ENCODE results near the gene MTA2. TPM values are rescaled to one million over a fixed set of nuclear protein-coding genes. Genes with fewer than 3 reads are reported as not detected.

MTA2 gene
- total RNA-seq, 2 experiments from 2014 or later: 191 to 197 TPM

DNA sequence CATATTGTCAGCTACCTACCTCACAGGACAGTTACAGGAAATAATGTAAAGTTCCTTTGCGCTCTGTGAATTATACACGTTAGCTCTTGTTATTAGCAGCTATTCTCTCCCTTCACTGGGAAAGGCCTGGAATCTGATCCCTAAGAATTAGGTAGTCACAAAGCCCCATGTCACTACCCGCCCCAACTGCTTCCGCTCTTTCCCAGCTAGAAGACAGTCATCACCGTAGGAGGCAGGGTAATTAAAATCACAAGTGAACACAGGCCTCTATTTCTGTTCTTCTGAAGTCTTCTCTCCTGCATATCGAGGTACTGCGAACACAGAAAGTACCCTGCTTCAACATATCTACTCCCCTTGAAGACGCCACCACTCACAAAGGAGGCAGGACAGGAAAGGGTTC is 42.5 kb downstream of the MTA2 start:
- no peak overlapping the region for H3K4me3 Mint-ChIP-seq
- CTCF ChIA-PET: interaction anchor here (0.6 to 6.1 kb wide), 5 partner anchors 7 to 164 kb away, joined by 3 to 61 read pairs (median 11); partner anchors contain the start of gene EEF1G
- no peaks in the 10 kb centered on the region for H3K9me3 Mint-ChIP-seq
- DNase-seq: no peak
- no peaks in the 10 kb centered on the region for H3K27me3 Mint-ChIP-seq (ENCODE audit: low read depth)
- H3K27ac Mint-ChIP-seq: peak overlapping the region; percentile 82
- intact Hi-C loops (cut with micrococcal nuclease): loop anchor here (5.0 to 10.0 kb wide), 3 partner anchors 172 to 1126 kb away; partner anchors contain the start of genes FTH1 and RTN3
- H3K4me1 Mint-ChIP-seq (ENCODE audit: low read depth): peaks cover 80% of the 10 kb centered on the region
- H3K36me3 Mint-ChIP-seq (ENCODE audit: low read depth): peaks cover 58% of the 10 kb centered on the region

GRCh38 chr11:62558669-62559068 is 43.0 kb downstream of the MTA2 start:
- CTCF ChIA-PET: interaction anchor here (2.1 to 6.1 kb wide), 5 partner anchors 8 to 164 kb away, joined by 8 to 61 read pairs (median 12); no protein-coding TSS in a partner anchor
- intact Hi-C loops (cut with micrococcal nuclease): loop anchor here (5.0 to 10.0 kb wide), 3 partner anchors 171 to 1126 kb away; partner anchors contain the start of genes FTH1 and RTN3
- peaks cover 54% of the 10 kb centered on the region for H3K36me3 Mint-ChIP-seq (ENCODE audit: low read depth)
- H3K4me3 Mint-ChIP-seq: no peak overlapping the region
- H3K27me3 Mint-ChIP-seq (ENCODE audit: low read depth): no peaks in the 10 kb centered on the region
- H3K27ac Mint-ChIP-seq: peak overlapping the region; percentile 82
- no peak for DNase-seq
- H3K4me1 Mint-ChIP-seq (ENCODE audit: low read depth): peaks cover 82% of the 10 kb centered on the region
- no peaks in the 10 kb centered on the region for H3K9me3 Mint-ChIP-seq

DNA sequence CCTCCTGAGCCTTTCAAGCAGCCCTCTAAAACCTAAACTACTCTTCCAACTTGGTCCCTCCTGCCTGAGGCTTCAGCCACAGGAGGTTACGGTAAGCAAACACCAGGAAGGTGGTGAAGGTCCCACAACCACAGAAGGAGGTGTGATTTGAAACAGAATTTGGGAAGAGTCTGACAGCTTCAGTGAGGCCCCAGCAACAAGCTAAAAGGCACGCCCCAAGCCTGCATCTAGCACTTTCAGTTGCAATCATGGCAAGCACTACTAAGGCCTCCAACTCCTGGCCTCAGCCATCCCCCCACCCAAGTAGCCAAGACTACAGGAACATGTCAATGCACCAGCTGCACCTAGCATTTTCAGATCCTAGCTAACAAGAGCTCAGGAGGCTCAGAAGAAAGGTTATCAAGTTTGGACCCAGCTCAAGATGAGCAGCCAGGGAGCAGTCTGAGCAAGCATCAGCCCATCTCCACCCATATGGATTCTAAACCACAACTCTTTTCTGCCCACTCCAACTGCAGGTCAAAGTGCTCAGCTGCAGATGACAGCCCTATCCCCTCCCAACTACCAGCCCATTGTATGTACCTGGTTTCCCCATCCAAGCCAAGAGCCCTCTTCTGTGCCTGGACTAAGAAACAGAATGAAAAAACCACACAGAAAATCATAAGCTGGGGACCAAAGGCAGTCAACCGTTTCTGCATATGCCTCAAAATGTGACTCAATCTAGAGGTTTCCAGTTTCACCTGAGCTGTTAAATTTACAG is 44.6 kb downstream of the MTA2 start:
- H3K27ac Mint-ChIP-seq: peak overlapping the region; percentile 96
- H3K4me1 Mint-ChIP-seq (ENCODE audit: low read depth): peaks cover 93% of the 10 kb centered on the region
- H3K27me3 Mint-ChIP-seq (ENCODE audit: low read depth): no peaks in the 10 kb centered on the region
- intact Hi-C loops (cut with micrococcal nuclease): loop anchor here (2.0 to 10.0 kb wide), 5 partner anchors 14 to 1128 kb away; partner anchors contain the start of genes FTH1 and RTN3
- peak; percentile 83 for DNase-seq
- peak overlapping the region; percentile 41 for H3K4me3 Mint-ChIP-seq
- H3K9me3 Mint-ChIP-seq: peaks cover 1% of the 10 kb centered on the region
- H3K36me3 Mint-ChIP-seq (ENCODE audit: low read depth): peaks cover 45% of the 10 kb centered on the region
- CTCF ChIA-PET: interaction anchor here (0.7 to 6.1 kb wide), 13 partner anchors 10 to 162 kb away, joined by 3 to 61 read pairs (median 5); partner anchors contain the start of genes AHNAK, EEF1G and TUT1

GRCh38 chr11:62556108-62556874 is 45.4 kb downstream of the MTA2 start:
- H3K36me3 Mint-ChIP-seq (ENCODE audit: low read depth): peaks cover 40% of the 10 kb centered on the region
- intact Hi-C loops (cut with micrococcal nuclease): loop anchor here (2.0 to 10.0 kb wide), 5 partner anchors 13 to 1129 kb away; partner anchors contain the start of genes FTH1 and RTN3
- H3K4me3 Mint-ChIP-seq: peak overlapping the region; percentile 41
- H3K27me3 Mint-ChIP-seq (ENCODE audit: low read depth): no peaks in the 10 kb centered on the region
- peaks cover 1% of the 10 kb centered on the region for H3K9me3 Mint-ChIP-seq
- peak; percentile 93 for DNase-seq
- peak overlapping the region; percentile 96 for H3K27ac Mint-ChIP-seq
- H3K4me1 Mint-ChIP-seq (ENCODE audit: low read depth): peaks cover 95% of the 10 kb centered on the region
- CTCF ChIA-PET: interaction anchor here (0.8 to 6.1 kb wide), 11 partner anchors 9 to 161 kb away, joined by 3 to 61 read pairs (median 10); partner anchors contain the start of genes AHNAK and TUT1

GRCh38 chr11:62555464-62556107 is 46.1 kb downstream of the MTA2 start:
- H3K27ac Mint-ChIP-seq: peak overlapping the region; percentile 96
- intact Hi-C loops (cut with micrococcal nuclease): loop anchor here (1.0 to 10.0 kb wide), 7 partner anchors 9 to 1129 kb away; partner anchors contain the start of genes AHNAK, FTH1 and RTN3
- H3K27me3 Mint-ChIP-seq (ENCODE audit: low read depth): no peaks in the 10 kb centered on the region
- peaks cover 94% of the 10 kb centered on the region for H3K4me1 Mint-ChIP-seq (ENCODE audit: low read depth)
- peak; percentile 79 for DNase-seq
- peaks cover 33% of the 10 kb centered on the region for H3K36me3 Mint-ChIP-seq (ENCODE audit: low read depth)
- H3K4me3 Mint-ChIP-seq: peak overlapping the region; percentile 41
- H3K9me3 Mint-ChIP-seq: peaks cover 1% of the 10 kb centered on the region
- CTCF ChIA-PET: interaction anchor here (0.6 to 6.0 kb wide), 4 partner anchors 12 to 131 kb away, joined by 4 to 55 read pairs (median 20); partner anchors contain the start of gene TUT1

DNA sequence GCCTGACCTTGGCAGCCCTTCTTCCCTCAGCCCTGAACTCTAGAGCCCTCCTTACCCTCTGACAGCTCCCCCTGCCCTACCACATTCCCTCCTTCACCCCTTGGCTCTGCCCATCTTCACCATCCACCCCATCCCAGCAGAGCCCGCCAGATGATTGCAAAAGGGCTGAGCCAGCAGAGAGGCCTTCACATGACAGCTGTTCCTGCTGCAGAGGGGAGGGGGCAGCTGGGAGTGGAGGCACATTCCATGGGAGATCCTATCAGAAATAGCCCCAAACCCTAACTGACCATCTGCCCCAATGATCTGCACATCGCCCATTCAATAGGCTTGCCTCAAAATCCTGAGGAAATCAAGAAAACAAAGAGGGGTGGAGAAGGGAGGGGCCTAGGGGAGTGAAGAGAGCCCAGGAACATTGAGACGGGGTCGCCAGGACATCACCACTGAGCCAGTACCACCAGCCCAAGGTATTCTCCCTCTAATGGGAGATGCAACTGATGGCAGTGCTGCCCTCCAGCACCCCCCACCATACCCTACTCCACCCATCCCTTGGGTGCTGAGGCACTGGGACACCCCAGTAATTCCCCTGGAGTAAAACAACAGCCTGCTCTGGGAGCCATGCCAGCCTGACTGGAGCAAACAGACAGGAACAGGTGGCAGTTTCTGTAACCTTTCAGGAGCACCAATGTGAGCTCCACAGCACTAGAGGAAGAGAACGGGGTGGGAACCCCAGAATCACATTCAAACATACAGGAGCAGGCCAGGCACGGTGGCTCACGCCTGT is 47.1 kb downstream of the MTA2 start:
- intact Hi-C loops (cut with micrococcal nuclease): loop anchor here (1.0 to 10.0 kb wide), 5 partner anchors 8 to 1130 kb away; partner anchors contain the start of genes AHNAK, FTH1 and RTN3
- H3K4me1 Mint-ChIP-seq (ENCODE audit: low read depth): peaks cover 84% of the 10 kb centered on the region
- H3K9me3 Mint-ChIP-seq: peaks cover 1% of the 10 kb centered on the region
- peak overlapping the region; percentile 85 for H3K27ac Mint-ChIP-seq
- H3K27me3 Mint-ChIP-seq (ENCODE audit: low read depth): no peaks in the 10 kb centered on the region
- no peak overlapping the region for H3K4me3 Mint-ChIP-seq
- DNase-seq: no peak
- CTCF ChIA-PET: interaction anchor here (0.6 to 6.0 kb wide), 4 partner anchors 11 to 326 kb away, joined by 3 to 55 read pairs (median 20); partner anchors contain the start of gene SLC3A2
- H3K36me3 Mint-ChIP-seq (ENCODE audit: low read depth): peaks cover 27% of the 10 kb centered on the region

GRCh38 chr11:62553839-62554361 is 47.8 kb downstream of the MTA2 start:
- CTCF ChIA-PET: interaction anchor here (2.0 to 6.0 kb wide), 3 partner anchors 10 to 129 kb away, joined by 8 to 55 read pairs (median 31); no protein-coding TSS in a partner anchor
- H3K36me3 Mint-ChIP-seq (ENCODE audit: low read depth): peaks cover 20% of the 10 kb centered on the region
- no peak overlapping the region for H3K4me3 Mint-ChIP-seq
- intact Hi-C loops (cut with micrococcal nuclease): loop anchor here (10.0 kb wide), 1 partner anchor 1131 kb away; the partner anchor contains the start of gene RTN3
- H3K27ac Mint-ChIP-seq: peak overlapping the region; percentile 85
- peak; percentile 25 for DNase-seq
- no peaks in the 10 kb centered on the region for H3K27me3 Mint-ChIP-seq (ENCODE audit: low read depth)
- H3K4me1 Mint-ChIP-seq (ENCODE audit: low read depth): peaks cover 78% of the 10 kb centered on the region
- peaks cover 1% of the 10 kb centered on the region for H3K9me3 Mint-ChIP-seq

DNA sequence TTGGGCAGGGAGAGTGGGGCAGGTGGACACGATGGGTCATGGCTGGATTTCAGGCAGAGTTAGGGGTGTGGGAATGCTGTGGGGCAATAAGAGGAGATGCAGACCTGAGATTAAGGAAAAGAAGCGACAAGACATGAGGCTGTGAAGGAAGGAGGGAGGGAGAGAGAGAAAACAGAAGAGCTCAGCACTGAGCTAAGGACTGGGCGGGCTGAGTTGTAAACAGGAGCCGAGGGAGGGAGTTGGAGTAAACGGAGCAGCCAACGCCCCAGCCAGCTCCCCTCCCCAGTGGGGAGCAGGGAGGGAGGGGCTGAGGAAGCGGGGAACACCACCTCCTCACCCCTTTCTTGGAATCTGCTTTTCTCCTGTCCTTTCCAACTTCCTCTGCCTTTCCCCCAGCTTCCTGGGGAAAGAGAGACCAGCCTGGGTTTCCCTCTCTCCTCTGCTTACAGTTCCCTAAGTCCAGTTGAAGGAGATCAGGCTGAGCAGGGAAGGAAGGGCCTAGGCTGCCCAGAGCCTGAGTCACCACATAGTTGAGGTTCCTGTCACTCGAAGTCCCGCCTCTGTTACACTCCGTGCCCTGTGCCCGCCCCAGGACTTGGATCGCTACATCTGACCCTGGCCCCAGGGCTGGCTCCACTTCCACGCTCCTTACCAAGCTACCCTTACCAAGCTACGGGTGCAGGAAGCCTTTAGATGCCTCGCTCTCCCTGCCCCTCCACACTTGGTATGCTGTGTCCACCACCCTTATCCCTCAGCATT is 48.4 kb downstream of the MTA2 start:
- H3K9me3 Mint-ChIP-seq: peaks cover 1% of the 10 kb centered on the region
- no peak overlapping the region for H3K4me3 Mint-ChIP-seq
- CTCF ChIA-PET: interaction anchor here (0.6 to 6.0 kb wide), 7 partner anchors 10 to 167 kb away, joined by 3 to 55 read pairs (median 6); no protein-coding TSS in a partner anchor
- no peaks in the 10 kb centered on the region for H3K27me3 Mint-ChIP-seq (ENCODE audit: low read depth)
- peak overlapping the region; percentile 62 for H3K27ac Mint-ChIP-seq
- peak; percentile 61 for DNase-seq
- H3K36me3 Mint-ChIP-seq (ENCODE audit: low read depth): peaks cover 19% of the 10 kb centered on the region
- H3K4me1 Mint-ChIP-seq (ENCODE audit: low read depth): peaks cover 75% of the 10 kb centered on the region
- intact Hi-C loops (cut with micrococcal nuclease): loop anchor here (10.0 kb wide), 1 partner anchor 1132 kb away; the partner anchor contains the start of gene RTN3

DNA sequence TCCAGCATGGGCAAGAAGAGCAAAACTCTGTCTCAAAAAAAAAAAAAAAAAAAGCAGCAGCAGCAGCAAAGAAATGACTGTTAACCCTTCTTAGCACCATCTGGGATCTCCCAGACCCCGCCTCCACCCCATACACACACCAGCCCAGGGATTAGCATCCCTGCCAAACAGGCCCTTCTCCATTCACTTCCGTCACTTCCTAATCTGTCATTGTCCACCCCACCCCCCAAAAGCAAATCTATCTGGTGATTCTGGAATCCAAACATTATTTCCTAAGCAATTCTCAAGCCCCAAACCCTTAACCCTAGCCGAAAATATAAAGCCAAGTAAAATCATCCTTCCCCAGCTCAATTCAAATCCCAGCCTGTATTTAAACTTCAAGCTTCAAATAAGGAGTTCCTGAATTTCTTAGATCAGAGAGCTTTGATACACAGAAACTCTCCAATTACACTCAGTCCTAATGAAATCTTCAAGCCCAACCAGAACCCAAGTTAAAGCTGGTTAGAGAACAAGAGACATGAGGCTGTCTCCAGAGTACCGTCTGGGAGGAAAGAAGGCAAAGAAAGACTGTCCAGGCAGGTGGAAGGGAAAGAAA is 49.1 kb downstream of the MTA2 start:
- H3K27me3 Mint-ChIP-seq (ENCODE audit: low read depth): peaks cover 2% of the 10 kb centered on the region
- intact Hi-C loops (cut with micrococcal nuclease): loop anchor here (1.0 to 10.0 kb wide), 2 partner anchors 39 to 1132 kb away; partner anchors contain the start of genes RTN3 and TUT1
- H3K4me1 Mint-ChIP-seq (ENCODE audit: low read depth): peaks cover 72% of the 10 kb centered on the region
- peak; percentile 32 for DNase-seq
- no peak overlapping the region for H3K4me3 Mint-ChIP-seq
- H3K27ac Mint-ChIP-seq: peak overlapping the region; percentile 67
- CTCF ChIA-PET: interaction anchor here (0.5 to 6.0 kb wide), 10 partner anchors 7 to 168 kb away, joined by 3 to 55 read pairs (median 5); no protein-coding TSS in a partner anchor
- H3K36me3 Mint-ChIP-seq (ENCODE audit: low read depth): peaks cover 14% of the 10 kb centered on the region
- peaks cover 1% of the 10 kb centered on the region for H3K9me3 Mint-ChIP-seq
